HepG2 (cell line): ENCODE measurements around the gene GDPD5. TPM values are rescaled to one million over a fixed set of nuclear protein-coding genes. Genes with fewer than 3 reads are reported as not detected.

Experiments used
- ARNT2 ChIP-seq: sonication (generic); formaldehyde crosslinking; IDR thresholded peaks from 2 replicates; pipeline ENCODE4 v1.8.0; 2022; ENCODE audit warnings: mild to moderate bottlenecking, low read depth, missing genetic modification reagents, moderate library complexity
- CC2D1A ChIP-seq: sonication (generic); formaldehyde crosslinking; IDR thresholded peaks from 2 replicates; pipeline ENCODE4 v1.8.1; 2023; ENCODE audit warnings: mild to moderate bottlenecking, missing genetic modification reagents
- CREB3 ChIP-seq: sonication (generic); formaldehyde crosslinking; IDR thresholded peaks from 2 replicates; pipeline ENCODE4 v1.5.0; 2020; ENCODE audit warnings: missing genetic modification reagents
- GATAD1 ChIP-seq: IDR thresholded peaks from 2 replicates; pipeline ENCODE4 v1.6.1; 2016; ENCODE audit warnings: missing genetic modification reagents, missing compliant biosample characterization
- IKZF1 ChIP-seq: fragments of 450-650 bp; IDR thresholded peaks from 2 replicates; pipeline ENCODE4 v1.7.1; 2016
- MAF1 ChIP-seq: sonication (generic); formaldehyde crosslinking; IDR thresholded peaks from 2 replicates; pipeline ENCODE4 v1.5.0; 2020; ENCODE audit warnings: missing genetic modification reagents, borderline replicate concordance
- NR2C2 ChIP-seq: sonication (generic); formaldehyde crosslinking; IDR thresholded peaks from 2 replicates; pipeline ENCODE4 v1.4.0; 2020; ENCODE audit warnings: missing genetic modification reagents, mild to moderate bottlenecking, moderate library complexity, borderline replicate concordance
- PITX1 ChIP-seq: sonication (generic); formaldehyde crosslinking; IDR thresholded peaks from 2 replicates; pipeline ENCODE4 v1.5.1; 2020; ENCODE audit warnings: mild to moderate bottlenecking, missing genetic modification reagents
- RERE ChIP-seq: IDR thresholded peaks from 2 replicates; pipeline ENCODE4 v1.6.1; 2016; ENCODE audit warnings: low read depth, missing genetic modification reagents, missing compliant biosample characterization
- RFXAP ChIP-seq: sonication (generic); formaldehyde crosslinking; IDR thresholded peaks from 2 replicates; pipeline ENCODE4 v1.4.0; 2020; ENCODE audit warnings: missing genetic modification reagents, borderline replicate concordance
- SMAD1 ChIP-seq: sonication (generic); formaldehyde crosslinking; IDR thresholded peaks from 2 replicates; pipeline ENCODE4 v1.4.0; 2020; ENCODE audit warnings: missing genetic modification reagents, low read depth, mild to moderate bottlenecking, borderline replicate concordance
- SRSF9 ChIP-seq: fragments of 200-400 bp; formaldehyde crosslinking; IDR thresholded peaks from 2 replicates; pipeline ENCODE4 v1.6.1; 2018; ENCODE audit warnings: borderline replicate concordance, mild to moderate bottlenecking, low read depth, low read length; ENCODE audit not compliant: insufficient read depth, poor library complexity, severe bottlenecking
- ZBTB26 ChIP-seq: IDR thresholded peaks from 2 replicates; pipeline ENCODE4 v1.6.1; 2016; ENCODE audit warnings: missing compliant biosample characterization, missing genetic modification reagents, borderline replicate concordance
- ZFP37 ChIP-seq: sonication (generic); formaldehyde crosslinking; IDR thresholded peaks from 2 replicates; pipeline ENCODE4 v1.4.0; 2020; ENCODE audit warnings: missing genetic modification reagents, borderline replicate concordance
- ZNF232 ChIP-seq: sonication (generic); formaldehyde crosslinking; IDR thresholded peaks from 2 replicates; pipeline ENCODE4 v1.4.0; 2020; ENCODE audit warnings: missing genetic modification reagents, borderline replicate concordance
- ZNF33A ChIP-seq: sonication (generic); formaldehyde crosslinking; IDR thresholded peaks from 2 replicates; pipeline ENCODE4 v1.5.1; 2020; ENCODE audit warnings: missing genetic modification reagents, mild to moderate bottlenecking, moderate library complexity, borderline replicate concordance
- ZNF350 ChIP-seq: sonication (generic); formaldehyde crosslinking; IDR thresholded peaks from 2 replicates; pipeline ENCODE4 v1.4.0; 2020; ENCODE audit warnings: mild to moderate bottlenecking, low read depth, missing genetic modification reagents, borderline replicate concordance
- ZNF414 ChIP-seq: sonication (generic); formaldehyde crosslinking; IDR thresholded peaks from 2 replicates; pipeline ENCODE4 v1.5.0; 2020; ENCODE audit warnings: missing genetic modification reagents
- ZNF549 ChIP-seq: sonication (generic); formaldehyde crosslinking; IDR thresholded peaks from 2 replicates; pipeline ENCODE4 v1.5.0; 2020; ENCODE audit warnings: missing genetic modification reagents
- ZNF878 ChIP-seq: sonication (generic); formaldehyde crosslinking; IDR thresholded peaks from 2 replicates; pipeline ENCODE4 v1.8.1; 2023; ENCODE audit warnings: mild to moderate bottlenecking, missing genetic modification reagents, moderate library complexity
- ZZZ3 ChIP-seq: sonication (generic); formaldehyde crosslinking; IDR thresholded peaks from 2 replicates; pipeline ENCODE4 v1.4.0; 2020; ENCODE audit warnings: missing genetic modification reagents, mild to moderate bottlenecking, borderline replicate concordance
- polyA plus RNA-seq, 8 experiments: library from polyadenylated mRNA; depleted of rRNA in 3 of 8; stranded (reverse) in 7 of 8; unstranded in 1 of 8; fragments of >200 nt; fragmentation: Illumina TruSeq in 4 of 8; extraction: Trizol in 4 of 8; gene quantifications; 2 replicates each; pipeline versions ENCODE4 v1.2.1 to v1.2.3, GENCODE V29; 2011 to 2016; ENCODE audit warnings: low read depth in 4 of 8, missing spikeins in 1 of 8, mixed read lengths in 1 of 8; ENCODE audit not compliant: insufficient read depth in 1 of 8
- total RNA-seq, 5 experiments: library from RNA; depleted of rRNA; stranded (reverse); fragments of >200 nt; fragmentation: Illumina TruSeq; extraction: Trizol; gene quantifications; 2 replicates each; pipeline ENCODE4 v1.2.3, GENCODE V29; 2016; ENCODE audit warnings: low read depth in 1 of 5

Gene GDPD5
- total and polyA plus RNA-seq, 2 of the 13 experiments (the other 11 are each of a cell fraction or from before 2014, with no cell fraction given): 55.0 to 67.5 TPM

- TF ChIP-seq CC2D1A (CRISPR knock-in tag) (no peak), ZNF232 (no peak), ZNF350 (CRISPR knock-in tag) (peak; percentile 69; the same call in 1 of the 2 replicates), RERE (CRISPR knock-in tag) (0 out of 2 replicates have a peak, but pooled peaks have one; percentile 41), MAF1 (CRISPR knock-in tag) (no peak), ARNT2 (CRISPR knock-in tag) (no peak), IKZF1 (no peak), ZBTB26 (CRISPR knock-in tag) (no peak), RFXAP (CRISPR knock-in tag) (no peak; the same call in 1 of the 2 replicates), PITX1 (CRISPR knock-in tag) (peak; percentile 68; the same call in 1 of the 2 replicates), ZFP37 (CRISPR knock-in tag) (no peak), ZNF878 (CRISPR knock-in tag) (no peak), ZNF549 (CRISPR knock-in tag) (no peak), SRSF9 (no peak), NR2C2 (peak; percentile 32; the same call in 1 of the 2 replicates), GATAD1 (CRISPR knock-in tag) (no peak), ZZZ3 (no peak; the same call in 1 of the 2 replicates), ZNF414 (no peak), CREB3 (CRISPR knock-in tag) (no peak), ZNF33A (CRISPR knock-in tag) (no peak), SMAD1 (no peak)
Observed at GRCh38 chr11:75523811-75524664, 1.7 kb downstream of the GDPD5 start (continued).
